Hepatocyte (in vitro differentiated cells): ENCODE results near the gene UBE4A. TPM values are rescaled to one million over a fixed set of nuclear protein-coding genes. Genes with fewer than 3 reads are reported as not detected.

Source experiments
- DNase-seq: peaks from one replicate; pipeline ENCODE4 v3.0.0-alpha.2; 2016; ENCODE audit warnings: low spot score
- H2AFZ ChIP-seq: fragments of 200-600 bp; sonication (generic); 2 replicates; pipeline ENCODE4 v1.6.0; 2016; ENCODE audit warnings: antibody characterized with exemption, mild to moderate bottlenecking
- H3K27ac ChIP-seq: fragments of 200-600 bp; sonication (generic); 2 replicates; pipeline ENCODE4 v1.5.1; 2016; ENCODE audit warnings: mild to moderate bottlenecking
- H3K27me3 ChIP-seq: fragments of 200-600 bp; sonication (generic); 2 replicates; pipeline ENCODE4 v1.6.1; 2016
- H3K36me3 ChIP-seq: fragments of 200-600 bp; sonication (generic); replicated peaks from 2 replicates; pipeline ENCODE4 v1.5.1; 2016; ENCODE audit warnings: low read depth; ENCODE audit not compliant: insufficient read depth
- H3K4me1 ChIP-seq: fragments of 200-600 bp; sonication (generic); 2 replicates; pipeline ENCODE4 v1.5.1; 2016; ENCODE audit warnings: mild to moderate bottlenecking, moderate library complexity; ENCODE audit not compliant: insufficient read depth
- H3K4me2 ChIP-seq: fragments of 200-600 bp; sonication (generic); 2 replicates; pipeline ENCODE4 v1.6.0; 2016
- H3K4me3 ChIP-seq: fragments of 200-600 bp; sonication (generic); 2 replicates; pipeline ENCODE4 v1.5.1; 2016; ENCODE audit warnings: mild to moderate bottlenecking
- H3K79me2 ChIP-seq: fragments of 200-600 bp; sonication (generic); 2 replicates; pipeline ENCODE4 v1.6.0; 2017; ENCODE audit warnings: mild to moderate bottlenecking
- H3K9me2 ChIP-seq: fragments of 200-600 bp; sonication (generic); replicated peaks from 2 replicates; pipeline ENCODE4 v1.6.0; 2017; ENCODE audit warnings: mild to moderate bottlenecking; ENCODE audit not compliant: insufficient read depth
- H3K9me3 ChIP-seq: fragments of 200-600 bp; sonication (generic); 2 replicates; pipeline ENCODE4 v1.5.1; 2016; ENCODE audit warnings: low read depth, mild to moderate bottlenecking
- H4K20me1 ChIP-seq: fragments of 200-600 bp; sonication (generic); 2 replicates; pipeline ENCODE4 v1.6.0; 2016; ENCODE audit warnings: mild to moderate bottlenecking; ENCODE audit not compliant: insufficient read depth, poor library complexity, severe bottlenecking
- EZH2 ChIP-seq: fragments of 200-600 bp; sonication (generic); IDR thresholded peaks from 2 replicates; pipeline ENCODE4 v1.6.1; 2016; ENCODE audit warnings: antibody characterized with exemption, mild to moderate bottlenecking, borderline replicate concordance
- EZH2phosphoT487 ChIP-seq: fragments of 200-600 bp; sonication (generic); IDR thresholded peaks from one replicate; pipeline ENCODE4 v1.6.1; 2018; ENCODE audit warnings: antibody characterized with exemption, mild to moderate bottlenecking, low read depth, moderate library complexity; ENCODE audit not compliant: unreplicated experiment, severe bottlenecking
- WGBS: methylation state at CpG from one replicate; pipeline ENCODE4 v1.1.6; 2016; ENCODE audit warnings: low lambda C conversion rate; ENCODE audit errors: missing lambda C conversion rate; 5-methylcytosine and 5-hydroxymethylcytosine counted together
- polyA plus RNA-seq: library from polyadenylated mRNA; unstranded; fragments of >200 nt; fragmentation: Nextera tagmentation; extraction: Ambion mirVana; gene quantifications from 2 replicates; pipeline ENCODE4 v1.2.1, GENCODE V29; 2016
- total RNA-seq: library from RNA; depleted of rRNA; stranded (reverse); fragments of >200 nt; gene quantifications from 2 replicates; pipeline ENCODE4 v1.2.3, GENCODE V29; 2014
- TF ChIP-seq, protein P1 (sequence below): fragments of 200-600 bp; sonication (generic); IDR thresholded peaks from 2 replicates; pipeline ENCODE4 v1.5.1; 2016; ENCODE audit warnings: antibody characterized with exemption, mild to moderate bottlenecking; ENCODE audit not compliant: poor library complexity

The UBE4A gene
- total and polyA plus RNA-seq, 2 experiments from 2014 or later = 19.7 to 57.5 TPM

GRCh38 chr11:118417801-118418200 is 58.4 kb downstream of the UBE4A start:
- H3K4me1 ChIP-seq = no peaks in the 10 kb centered on the region
- H3K9me3 ChIP-seq = no peaks in the 10 kb centered on the region
- 75% methylated on average over 4 of the region's 4 CpGs for WGBS
- no peaks in the 10 kb centered on the region for H4K20me1 ChIP-seq
- H3K4me2 ChIP-seq = no peak overlapping the region
- H3K27ac ChIP-seq = no peak overlapping the region
- TF ChIP-seq EZH2 = no peak
- TF ChIP-seq, protein P1, sequence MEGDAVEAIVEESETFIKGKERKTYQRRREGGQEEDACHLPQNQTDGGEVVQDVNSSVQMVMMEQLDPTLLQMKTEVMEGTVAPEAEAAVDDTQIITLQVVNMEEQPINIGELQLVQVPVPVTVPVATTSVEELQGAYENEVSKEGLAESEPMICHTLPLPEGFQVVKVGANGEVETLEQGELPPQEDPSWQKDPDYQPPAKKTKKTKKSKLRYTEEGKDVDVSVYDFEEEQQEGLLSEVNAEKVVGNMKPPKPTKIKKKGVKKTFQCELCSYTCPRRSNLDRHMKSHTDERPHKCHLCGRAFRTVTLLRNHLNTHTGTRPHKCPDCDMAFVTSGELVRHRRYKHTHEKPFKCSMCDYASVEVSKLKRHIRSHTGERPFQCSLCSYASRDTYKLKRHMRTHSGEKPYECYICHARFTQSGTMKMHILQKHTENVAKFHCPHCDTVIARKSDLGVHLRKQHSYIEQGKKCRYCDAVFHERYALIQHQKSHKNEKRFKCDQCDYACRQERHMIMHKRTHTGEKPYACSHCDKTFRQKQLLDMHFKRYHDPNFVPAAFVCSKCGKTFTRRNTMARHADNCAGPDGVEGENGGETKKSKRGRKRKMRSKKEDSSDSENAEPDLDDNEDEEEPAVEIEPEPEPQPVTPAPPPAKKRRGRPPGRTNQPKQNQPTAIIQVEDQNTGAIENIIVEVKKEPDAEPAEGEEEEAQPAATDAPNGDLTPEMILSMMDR = no peak
- no peak for TF ChIP-seq EZH2phosphoT487
- H3K9me2 ChIP-seq = no peaks in the 10 kb centered on the region
- H3K27me3 ChIP-seq = no peaks in the 10 kb centered on the region
- H3K36me3 ChIP-seq = no peaks in the 10 kb centered on the region
- no peak for DNase-seq
- no peak overlapping the region for H2AFZ ChIP-seq
- H3K4me3 ChIP-seq = no peak overlapping the region
- no peaks in the 10 kb centered on the region for H3K79me2 ChIP-seq

GRCh38 chr11:118418766-118419165 is 59.4 kb downstream of the UBE4A start:
- TF ChIP-seq EZH2 (no peak), EZH2phosphoT487 (no peak)
- TF ChIP-seq, protein P1 = no peak
- no peak overlapping the region for H3K4me3 ChIP-seq
- no peaks in the 10 kb centered on the region for H3K36me3 ChIP-seq
- 80% methylated on average over 5 of the region's 5 CpGs for WGBS
- H3K27me3 ChIP-seq = no peaks in the 10 kb centered on the region
- H2AFZ ChIP-seq = no peak overlapping the region
- no peaks in the 10 kb centered on the region for H3K4me1 ChIP-seq
- no peaks in the 10 kb centered on the region for H4K20me1 ChIP-seq
- H3K79me2 ChIP-seq = no peaks in the 10 kb centered on the region
- DNase-seq = no peak
- H3K4me2 ChIP-seq = no peak overlapping the region
- H3K9me3 ChIP-seq = no peaks in the 10 kb centered on the region
- no peak overlapping the region for H3K27ac ChIP-seq
- no peaks in the 10 kb centered on the region for H3K9me2 ChIP-seq

- H3K27me3 ChIP-seq = no peaks in the 10 kb centered on the region
- H3K9me3 ChIP-seq = no peaks in the 10 kb centered on the region
- no peaks in the 10 kb centered on the region for H3K36me3 ChIP-seq
- TF ChIP-seq EZH2 (no peak), EZH2phosphoT487 (no peak)
- TF ChIP-seq, protein P1 = no peak
- no peaks in the 10 kb centered on the region for H3K4me1 ChIP-seq
- no peak for DNase-seq
- no peak overlapping the region for H3K4me3 ChIP-seq
- no peak overlapping the region for H3K4me2 ChIP-seq
- H4K20me1 ChIP-seq = no peaks in the 10 kb centered on the region
- H3K9me2 ChIP-seq = no peaks in the 10 kb centered on the region
- 35% methylated on average over 1 of the region's 1 CpG for WGBS
- H3K79me2 ChIP-seq = no peaks in the 10 kb centered on the region
- H2AFZ ChIP-seq = no peak overlapping the region
- no peak overlapping the region for H3K27ac ChIP-seq
These were observed 68.3 kb downstream of the UBE4A start for GRCh38 chr11:118427707-118428106.

GRCh38 chr11:118430956-118431355 is 71.6 kb downstream of the UBE4A start:
- Histone ChIP-seq H3K79me2 (no peaks in the 10 kb centered on the region), H3K4me2 (no peak overlapping the region), H3K9me2 (no peaks in the 10 kb centered on the region), H2AFZ (no peak overlapping the region), H3K36me3 (no peaks in the 10 kb centered on the region), H3K27me3 (no peaks in the 10 kb centered on the region), H4K20me1 (no peaks in the 10 kb centered on the region), H3K27ac (no peak overlapping the region), H3K4me3 (no peak overlapping the region), H3K9me3 (no peaks in the 10 kb centered on the region), H3K4me1 (no peaks in the 10 kb centered on the region)
- no peak for DNase-seq
- TF ChIP-seq, protein P1 = no peak
- TF ChIP-seq EZH2 = no peak
- TF ChIP-seq EZH2phosphoT487 = no peak
- 78% methylated on average over 2 of the region's 2 CpGs for WGBS
